ENCODE results near the gene PPP4C. TPM values are rescaled to one million over a fixed set of nuclear protein-coding genes. Genes with fewer than 3 reads are reported as not detected.
A peak's percentile ranks its signal among the peaks of the same experiment; 100 is the strongest.
"Not testable (repeated sequence)": the region's sequence is repeated elsewhere in the genome, so short reads cannot be mapped to it uniquely, and the experiment has no call there.

Gene PPP4C
- total RNA-seq, 1 experiment from 2014 or later, result 103 TPM

DNA sequence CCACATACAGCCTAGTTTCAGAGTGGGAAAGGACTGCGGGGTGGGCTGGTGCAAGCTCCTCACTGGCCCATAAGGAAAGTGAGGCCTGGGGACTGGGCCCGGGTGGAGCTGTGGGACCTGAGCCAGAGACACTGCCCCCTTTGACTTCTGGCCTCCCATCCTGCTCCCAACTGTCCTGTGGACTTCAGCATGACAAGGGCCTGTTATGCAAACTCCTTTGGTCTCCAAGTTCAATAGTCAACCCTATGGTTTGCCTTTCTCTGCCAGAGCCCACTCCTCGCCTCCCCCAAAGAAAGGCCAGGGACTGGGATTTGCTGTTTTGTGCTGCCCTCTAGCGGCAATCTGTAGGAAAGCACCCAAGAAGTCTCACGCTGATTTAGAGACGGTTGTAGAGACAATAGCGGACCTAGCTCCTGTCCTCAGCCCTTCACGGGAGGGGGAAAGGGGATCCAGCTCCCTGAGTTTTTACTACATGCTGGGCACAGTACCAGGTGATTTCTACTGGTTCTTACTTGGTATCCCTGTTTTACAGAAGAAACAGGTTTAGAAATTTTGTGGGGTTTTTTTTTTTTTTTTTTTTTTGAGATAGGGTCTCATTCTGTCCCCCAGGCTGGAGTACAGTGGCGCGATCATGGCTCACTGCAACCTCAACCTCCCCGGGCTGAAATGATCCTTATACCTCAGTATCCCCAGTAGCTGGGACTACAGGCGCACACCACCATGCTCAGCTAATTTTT is 43.5 kb upstream of the PPP4C start:
- Histone ChIP-seq H2AFZ (ENCODE audit: low read length) (no peak overlapping the region), H3K36me3 (ENCODE audit: insufficient read depth, low read length) (no peaks in the 10 kb centered on the region), H3K4me3 (ENCODE audit: low read length) (no peak overlapping the region), H4K20me1 (ENCODE audit: insufficient read depth, low read depth, low read length) (0 out of 2 replicates have a peak, but pooled peaks cover 3% of the 10 kb centered on the region), H3K9me2 (replicated peaks; ENCODE audit: insufficient read depth, low read length) (no peaks in the 10 kb centered on the region), H3K9ac (ENCODE audit: low read length) (no peak overlapping the region), H3K27me3 (ENCODE audit: low read length) (no peaks in the 10 kb centered on the region), H3K4me1 (ENCODE audit: low read length) (no peaks in the 10 kb centered on the region), H3K27ac (ENCODE audit: low read length) (no peak overlapping the region), H3K4me2 (ENCODE audit: low read depth, low read length, poor library complexity, severe bottlenecking) (no peak overlapping the region), H3K9me3 (ENCODE audit: low read length) (no peaks in the 10 kb centered on the region), H3K79me2 (ENCODE audit: low read length) (no peaks in the 10 kb centered on the region)
- peak; percentile 90 for DNase-seq

DNA sequence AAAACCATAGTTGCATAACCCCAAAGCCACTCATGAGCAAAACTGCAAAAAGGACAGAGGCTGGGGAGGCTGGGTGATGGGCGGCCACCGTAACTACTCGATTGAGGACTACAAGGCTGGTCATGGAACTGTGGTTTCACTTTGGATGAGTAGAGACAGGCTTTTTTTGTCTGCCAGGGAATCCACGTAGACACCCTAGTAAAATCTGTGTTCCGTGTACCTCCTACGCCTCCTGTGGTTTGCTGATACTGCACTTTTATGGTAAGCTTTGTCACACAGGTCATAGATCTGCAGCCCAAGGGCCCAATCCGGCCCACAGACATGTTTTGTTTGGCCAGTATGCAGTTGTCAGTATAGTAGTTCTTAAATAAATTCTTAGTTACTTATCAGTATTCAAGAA is 42.5 kb upstream of the PPP4C start:
- H3K9me2 ChIP-seq (replicated peaks; ENCODE audit: insufficient read depth, low read length), result no peaks in the 10 kb centered on the region
- no peaks in the 10 kb centered on the region for H3K4me1 ChIP-seq (ENCODE audit: low read length)
- H2AFZ ChIP-seq (ENCODE audit: low read length), result no peak overlapping the region
- no peak overlapping the region for H3K27ac ChIP-seq (ENCODE audit: low read length)
- H3K79me2 ChIP-seq (ENCODE audit: low read length), result no peaks in the 10 kb centered on the region
- no peak overlapping the region for H3K4me3 ChIP-seq (ENCODE audit: low read length)
- no peak for DNase-seq
- H3K9ac ChIP-seq (ENCODE audit: low read length), result no peak overlapping the region
- no peaks in the 10 kb centered on the region for H3K36me3 ChIP-seq (ENCODE audit: insufficient read depth, low read length)
- H3K9me3 ChIP-seq (ENCODE audit: low read length), result no peaks in the 10 kb centered on the region
- H3K4me2 ChIP-seq (ENCODE audit: low read depth, low read length, poor library complexity, severe bottlenecking), result no peak overlapping the region
- no peaks in the 10 kb centered on the region for H3K27me3 ChIP-seq (ENCODE audit: low read length)
- 0 out of 2 replicates have a peak, but pooled peaks cover 3% of the 10 kb centered on the region for H4K20me1 ChIP-seq (ENCODE audit: insufficient read depth, low read depth, low read length)

DNA sequence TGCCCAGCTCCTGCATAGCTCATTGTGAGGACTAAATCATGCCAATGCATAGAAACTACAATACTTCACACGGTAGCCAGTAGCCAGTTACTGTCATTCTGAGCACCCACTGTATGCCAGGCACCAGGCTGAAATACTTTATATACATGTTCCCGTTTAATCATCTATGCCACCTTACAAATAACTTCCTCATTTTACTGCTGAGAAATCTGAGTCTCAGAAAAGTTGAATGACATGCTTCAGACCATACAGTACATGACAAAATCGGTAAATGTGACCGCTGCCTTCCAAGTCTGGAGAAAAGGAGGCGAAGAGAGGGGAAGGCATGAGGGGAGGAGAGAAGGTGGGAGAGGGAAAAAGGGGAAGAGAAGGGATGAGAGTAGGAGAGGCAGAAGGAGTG is 35.6 kb upstream of the PPP4C start:
- Histone ChIP-seq H3K4me1 (ENCODE audit: low read length) (peaks cover 5% of the 10 kb centered on the region), H3K9ac (ENCODE audit: low read length) (no peak overlapping the region), H4K20me1 (ENCODE audit: insufficient read depth, low read depth, low read length) (no peaks in the 10 kb centered on the region), H2AFZ (ENCODE audit: low read length) (no peak overlapping the region), H3K27ac (ENCODE audit: low read length) (no peak overlapping the region), H3K4me2 (ENCODE audit: low read depth, low read length, poor library complexity, severe bottlenecking) (no peak overlapping the region), H3K36me3 (ENCODE audit: insufficient read depth, low read length) (no peaks in the 10 kb centered on the region), H3K79me2 (ENCODE audit: low read length) (no peaks in the 10 kb centered on the region), H3K4me3 (ENCODE audit: low read length) (no peak overlapping the region), H3K27me3 (ENCODE audit: low read length) (no peaks in the 10 kb centered on the region), H3K9me2 (replicated peaks; ENCODE audit: insufficient read depth, low read length) (no peaks in the 10 kb centered on the region), H3K9me3 (ENCODE audit: low read length) (no peaks in the 10 kb centered on the region)
- DNase-seq, result peak; percentile 59

DNA sequence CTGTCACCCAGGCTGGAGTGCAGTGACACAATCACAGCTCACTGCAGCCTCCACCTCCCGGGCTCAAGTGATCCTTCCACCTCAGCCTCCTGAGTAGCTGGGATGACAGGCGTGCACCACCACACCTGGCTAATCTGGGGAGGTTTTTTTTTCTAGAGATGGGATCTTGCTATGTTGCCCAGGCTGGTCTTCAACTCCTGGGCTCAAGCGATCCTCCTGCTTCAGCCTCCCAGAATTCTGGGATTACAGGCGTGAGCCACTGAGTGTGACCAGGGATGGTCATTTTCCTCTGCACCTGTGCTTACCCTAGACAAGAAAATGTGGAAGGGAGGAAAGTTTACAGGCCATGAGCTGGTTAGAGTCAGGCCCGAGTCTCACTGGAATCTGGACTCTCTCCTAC is 35.1 kb upstream of the PPP4C start:
- not testable (repeated sequence) for H3K79me2 ChIP-seq (ENCODE audit: low read length); H3K9me3 ChIP-seq (ENCODE audit: low read length); H3K4me3 ChIP-seq (ENCODE audit: low read length); H3K27me3 ChIP-seq (ENCODE audit: low read length); H3K27ac ChIP-seq (ENCODE audit: low read length); H3K36me3 ChIP-seq (ENCODE audit: insufficient read depth, low read length); H3K4me1 ChIP-seq (ENCODE audit: low read length); H2AFZ ChIP-seq (ENCODE audit: low read length); H3K4me2 ChIP-seq (ENCODE audit: low read depth, low read length, poor library complexity, severe bottlenecking); H4K20me1 ChIP-seq (ENCODE audit: insufficient read depth, low read depth, low read length); H3K9me2 ChIP-seq (replicated peaks; ENCODE audit: insufficient read depth, low read length); DNase-seq; H3K9ac ChIP-seq (ENCODE audit: low read length)

DNA sequence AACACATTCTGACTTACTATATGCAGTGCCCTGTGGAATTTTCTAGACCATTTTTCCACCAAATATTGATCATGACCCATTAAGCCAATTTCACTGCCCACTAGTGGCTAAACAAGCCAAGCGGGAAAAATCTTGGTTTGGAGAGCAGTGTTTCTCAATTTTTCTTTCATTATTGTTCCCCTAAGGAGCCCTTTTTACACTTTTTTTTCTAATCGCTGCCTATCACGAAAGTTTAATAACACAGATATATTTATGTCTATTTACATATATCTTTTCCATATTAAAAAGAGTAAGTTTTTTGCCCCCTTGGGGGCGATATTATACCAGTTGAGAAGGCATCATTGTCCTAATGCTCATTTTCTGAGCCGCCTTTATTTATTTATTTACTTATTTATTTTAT is 34.0 kb upstream of the PPP4C start:
- H3K27ac ChIP-seq (ENCODE audit: low read length), result no peak overlapping the region
- H3K4me3 ChIP-seq (ENCODE audit: low read length), result no peak overlapping the region
- no peaks in the 10 kb centered on the region for H3K9me2 ChIP-seq (replicated peaks; ENCODE audit: insufficient read depth, low read length)
- no peaks in the 10 kb centered on the region for H3K27me3 ChIP-seq (ENCODE audit: low read length)
- H3K79me2 ChIP-seq (ENCODE audit: low read length), result no peaks in the 10 kb centered on the region
- no peaks in the 10 kb centered on the region for H3K9me3 ChIP-seq (ENCODE audit: low read length)
- H3K9ac ChIP-seq (ENCODE audit: low read length), result no peak overlapping the region
- no peaks in the 10 kb centered on the region for H3K36me3 ChIP-seq (ENCODE audit: insufficient read depth, low read length)
- no peak overlapping the region for H3K4me2 ChIP-seq (ENCODE audit: low read depth, low read length, poor library complexity, severe bottlenecking)
- DNase-seq, result peak; percentile 72
- no peaks in the 10 kb centered on the region for H4K20me1 ChIP-seq (ENCODE audit: insufficient read depth, low read depth, low read length)
- H2AFZ ChIP-seq (ENCODE audit: low read length), result no peak overlapping the region
- H3K4me1 ChIP-seq (ENCODE audit: low read length), result peaks cover 5% of the 10 kb centered on the region

DNA sequence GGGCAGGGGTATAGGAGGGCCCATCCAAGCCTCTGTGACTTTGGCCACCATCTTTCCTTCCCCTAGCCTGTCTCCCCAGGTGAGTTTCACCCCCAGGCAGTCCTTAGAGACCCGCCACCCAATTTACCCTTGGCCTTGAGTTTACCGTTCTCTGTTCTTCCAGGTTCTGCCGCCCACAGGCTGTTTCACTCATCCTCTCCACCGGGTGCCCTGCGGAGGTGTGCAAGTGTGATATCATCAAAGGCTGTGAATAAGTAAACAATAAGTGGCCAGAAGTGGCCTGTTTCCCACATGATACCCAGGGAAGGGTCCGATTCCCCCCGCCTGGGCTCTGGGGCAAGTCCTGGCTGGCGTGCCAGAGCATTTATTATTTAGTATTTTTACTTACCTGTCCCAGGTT is 29.6 kb upstream of the PPP4C start:
- Histone ChIP-seq H3K9ac (ENCODE audit: low read length) (no peak overlapping the region), H3K36me3 (ENCODE audit: insufficient read depth, low read length) (no peaks in the 10 kb centered on the region), H3K4me2 (ENCODE audit: low read depth, low read length, poor library complexity, severe bottlenecking) (no peak overlapping the region), H3K4me3 (ENCODE audit: low read length) (no peak overlapping the region), H3K79me2 (ENCODE audit: low read length) (no peaks in the 10 kb centered on the region), H3K9me3 (ENCODE audit: low read length) (no peaks in the 10 kb centered on the region), H3K9me2 (replicated peaks; ENCODE audit: insufficient read depth, low read length) (no peaks in the 10 kb centered on the region), H3K27ac (ENCODE audit: low read length) (no peak overlapping the region), H2AFZ (ENCODE audit: low read length) (no peak overlapping the region), H3K27me3 (ENCODE audit: low read length) (no peaks in the 10 kb centered on the region), H3K4me1 (ENCODE audit: low read length) (no peaks in the 10 kb centered on the region), H4K20me1 (ENCODE audit: insufficient read depth, low read depth, low read length) (no peaks in the 10 kb centered on the region)
- no peak for DNase-seq

DNA sequence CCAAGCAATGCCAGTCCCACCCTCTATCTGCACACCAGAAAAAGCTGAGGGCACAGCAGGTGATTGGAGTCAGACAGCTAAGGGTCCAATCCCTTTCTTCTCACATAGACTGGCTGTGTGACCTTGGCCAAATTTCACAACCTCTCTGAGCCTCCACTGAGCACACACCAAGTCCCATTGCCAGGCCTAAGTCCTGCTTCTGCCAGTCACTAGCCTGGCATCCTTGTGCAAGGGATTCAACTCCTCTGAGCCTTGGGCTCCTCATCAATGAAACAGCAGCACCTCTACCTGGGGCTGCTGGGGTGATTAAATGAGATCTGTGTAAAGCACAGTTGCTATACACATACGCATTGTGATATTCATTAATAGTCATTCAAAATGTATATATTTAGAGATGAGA is 29.2 kb upstream of the PPP4C start:
- no peaks in the 10 kb centered on the region for H3K36me3 ChIP-seq (ENCODE audit: insufficient read depth, low read length)
- no peaks in the 10 kb centered on the region for H3K27me3 ChIP-seq (ENCODE audit: low read length)
- no peaks in the 10 kb centered on the region for H3K9me3 ChIP-seq (ENCODE audit: low read length)
- H3K4me1 ChIP-seq (ENCODE audit: low read length), result no peaks in the 10 kb centered on the region
- no peak overlapping the region for H3K9ac ChIP-seq (ENCODE audit: low read length)
- H3K9me2 ChIP-seq (replicated peaks; ENCODE audit: insufficient read depth, low read length), result no peaks in the 10 kb centered on the region
- H3K4me3 ChIP-seq (ENCODE audit: low read length), result no peak overlapping the region
- no peaks in the 10 kb centered on the region for H3K79me2 ChIP-seq (ENCODE audit: low read length)
- H2AFZ ChIP-seq (ENCODE audit: low read length), result no peak overlapping the region
- no peak overlapping the region for H3K4me2 ChIP-seq (ENCODE audit: low read depth, low read length, poor library complexity, severe bottlenecking)
- H4K20me1 ChIP-seq (ENCODE audit: insufficient read depth, low read depth, low read length), result no peaks in the 10 kb centered on the region
- DNase-seq, result no peak
- H3K27ac ChIP-seq (ENCODE audit: low read length), result no peak overlapping the region

DNA sequence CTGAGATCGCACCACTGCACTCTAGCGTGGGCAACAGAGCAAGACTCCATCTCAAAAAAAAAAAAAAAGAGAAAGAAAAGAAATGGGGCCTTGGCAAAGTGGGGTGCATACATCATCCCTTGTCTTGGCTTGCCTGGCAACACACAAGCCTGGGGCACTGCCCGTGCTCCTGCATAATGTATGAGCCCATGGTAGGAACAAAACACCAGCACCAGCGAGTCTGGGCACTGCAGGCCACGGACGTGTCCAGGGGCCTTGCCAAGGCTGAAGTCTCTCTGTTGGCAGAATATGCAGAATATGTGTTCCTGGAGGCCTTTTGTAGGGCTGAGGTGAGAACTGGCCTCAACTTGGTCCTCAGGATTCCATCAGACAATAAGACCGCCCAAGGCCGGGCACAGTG is 25.9 kb upstream of the PPP4C start:
- no peak overlapping the region for H3K4me2 ChIP-seq (ENCODE audit: low read depth, low read length, poor library complexity, severe bottlenecking)
- no peak overlapping the region for H3K4me3 ChIP-seq (ENCODE audit: low read length)
- H3K27ac ChIP-seq (ENCODE audit: low read length), result no peak overlapping the region
- H4K20me1 ChIP-seq (ENCODE audit: insufficient read depth, low read depth, low read length), result no peaks in the 10 kb centered on the region
- H3K9me2 ChIP-seq (replicated peaks; ENCODE audit: insufficient read depth, low read length), result no peaks in the 10 kb centered on the region
- 0 out of 2 replicates have a peak, but pooled peaks cover 3% of the 10 kb centered on the region for H3K79me2 ChIP-seq (ENCODE audit: low read length)
- no peaks in the 10 kb centered on the region for H3K36me3 ChIP-seq (ENCODE audit: insufficient read depth, low read length)
- H3K27me3 ChIP-seq (ENCODE audit: low read length), result no peaks in the 10 kb centered on the region
- DNase-seq, result no peak
- H3K9ac ChIP-seq (ENCODE audit: low read length), result no peak overlapping the region
- peaks cover 25% of the 10 kb centered on the region for H3K4me1 ChIP-seq (ENCODE audit: low read length)
- no peaks in the 10 kb centered on the region for H3K9me3 ChIP-seq (ENCODE audit: low read length)
- H2AFZ ChIP-seq (ENCODE audit: low read length), result no peak overlapping the region
